GM18858 (cell line): ENCODE data around the gene PSEN2.

ENCODE experiments used
- ATAC-seq: cut with Tn5 transposase; IDR thresholded peaks from one replicate; pipeline ENCODE4 v1.9.1; 2021; ENCODE audit not compliant: unreplicated experiment

PSEN2 gene

DNA sequence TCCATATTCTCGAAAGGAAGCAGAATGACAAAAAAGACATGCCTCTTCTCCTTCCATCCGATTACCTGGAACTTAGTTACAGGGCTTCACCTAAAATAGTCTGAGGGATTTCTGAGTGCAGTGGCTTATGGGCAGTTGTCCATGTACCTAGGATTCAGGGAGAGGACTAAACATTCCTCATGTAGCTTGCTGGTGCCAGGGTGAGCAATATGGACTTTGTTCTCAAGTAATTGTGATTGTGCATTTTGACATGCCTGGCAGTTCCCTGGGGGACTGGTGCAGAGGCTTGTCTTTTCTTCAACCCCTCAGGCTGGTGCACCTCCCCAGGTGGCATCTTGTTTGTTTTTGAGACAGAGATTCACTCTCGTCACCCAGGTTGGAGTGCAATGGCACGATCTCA is 6.1 kb upstream of the PSEN2 start:
- no peak for ATAC-seq

DNA sequence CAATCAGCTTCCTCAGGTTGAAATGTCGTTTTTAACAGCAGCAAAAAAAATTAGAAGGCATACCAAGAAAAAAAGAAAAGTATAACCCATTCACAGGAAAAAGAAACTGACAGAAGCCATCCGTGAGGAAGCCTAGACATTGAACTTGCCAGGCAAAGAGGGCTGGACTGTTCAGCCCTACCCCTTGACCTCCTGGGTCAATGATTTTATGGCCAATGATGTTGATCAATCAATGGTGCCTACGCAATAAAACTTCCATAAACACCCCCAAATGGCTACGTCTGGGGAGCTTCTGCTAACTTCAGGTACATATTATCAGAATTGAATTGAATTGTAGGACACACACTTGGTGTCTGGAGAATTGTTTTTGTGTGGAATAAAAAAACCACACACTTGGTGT is 4.8 kb upstream of the PSEN2 start:
- no peak for ATAC-seq

DNA sequence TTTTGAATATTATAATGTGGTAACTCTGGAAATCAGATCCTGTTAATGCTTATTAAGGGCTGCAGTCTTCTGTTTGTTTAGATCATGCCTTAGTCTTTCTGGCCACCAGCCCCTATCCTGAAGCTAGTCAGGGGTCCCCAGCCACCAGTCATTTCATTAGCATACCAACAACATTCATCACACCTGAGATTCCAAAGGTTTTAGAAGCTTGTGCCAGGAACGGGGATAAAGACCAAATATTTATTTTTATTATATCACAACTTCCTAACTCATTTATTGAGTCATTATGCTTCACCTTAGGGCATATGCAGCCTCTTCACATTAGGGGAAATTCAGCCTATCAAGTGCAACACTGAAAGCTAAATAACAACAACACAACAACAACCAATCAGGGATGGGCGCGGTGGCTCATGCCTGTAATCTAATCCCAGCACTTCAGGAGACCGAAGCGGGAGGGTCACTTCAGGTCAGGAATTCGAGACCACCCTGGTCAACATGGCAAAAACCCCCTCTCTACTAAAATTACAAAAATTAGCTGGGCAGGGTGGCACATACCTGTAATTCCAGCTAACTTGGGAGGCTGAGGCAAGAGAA is 2.9 kb upstream of the PSEN2 start:
- ATAC-seq = no peak

DNA sequence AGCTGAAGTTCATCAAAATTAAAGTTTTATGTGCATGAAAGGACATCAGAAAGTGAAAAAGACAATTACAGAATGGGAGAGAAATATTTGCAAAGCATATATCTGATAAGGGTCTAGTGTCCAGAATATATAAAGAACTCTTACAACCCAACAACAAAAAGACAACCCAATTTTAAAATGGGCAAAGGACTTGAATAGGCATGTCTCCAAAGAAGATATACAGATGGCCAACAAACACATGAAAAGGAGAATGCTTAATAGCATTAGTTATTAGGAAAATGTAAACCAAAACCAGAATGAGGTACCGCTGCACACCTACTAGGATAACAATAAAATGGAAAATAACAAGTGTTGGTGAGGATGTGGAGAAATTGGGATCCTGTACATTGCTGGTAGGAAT is 1.7 kb upstream of the PSEN2 start:
- ATAC-seq = no peak

DNA sequence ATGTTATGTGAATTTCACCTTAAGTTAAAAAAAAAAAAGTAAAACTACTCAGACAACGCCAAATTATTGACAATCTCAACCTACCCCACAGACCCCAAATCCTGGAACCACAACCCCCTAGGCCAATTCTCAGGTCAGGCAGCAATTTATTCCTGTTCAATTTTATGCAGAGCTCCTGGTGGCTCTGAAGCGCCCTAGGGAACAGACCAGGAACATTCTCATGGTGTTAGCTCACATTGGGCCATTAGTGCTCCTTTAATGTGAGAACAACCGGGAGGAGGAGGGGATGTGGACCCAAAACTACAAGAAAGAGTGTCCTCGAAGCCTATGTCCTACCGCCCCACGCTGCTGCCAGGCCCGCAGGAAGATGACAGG is 403 bp upstream of the PSEN2 start:
- no peak for ATAC-seq

DNA sequence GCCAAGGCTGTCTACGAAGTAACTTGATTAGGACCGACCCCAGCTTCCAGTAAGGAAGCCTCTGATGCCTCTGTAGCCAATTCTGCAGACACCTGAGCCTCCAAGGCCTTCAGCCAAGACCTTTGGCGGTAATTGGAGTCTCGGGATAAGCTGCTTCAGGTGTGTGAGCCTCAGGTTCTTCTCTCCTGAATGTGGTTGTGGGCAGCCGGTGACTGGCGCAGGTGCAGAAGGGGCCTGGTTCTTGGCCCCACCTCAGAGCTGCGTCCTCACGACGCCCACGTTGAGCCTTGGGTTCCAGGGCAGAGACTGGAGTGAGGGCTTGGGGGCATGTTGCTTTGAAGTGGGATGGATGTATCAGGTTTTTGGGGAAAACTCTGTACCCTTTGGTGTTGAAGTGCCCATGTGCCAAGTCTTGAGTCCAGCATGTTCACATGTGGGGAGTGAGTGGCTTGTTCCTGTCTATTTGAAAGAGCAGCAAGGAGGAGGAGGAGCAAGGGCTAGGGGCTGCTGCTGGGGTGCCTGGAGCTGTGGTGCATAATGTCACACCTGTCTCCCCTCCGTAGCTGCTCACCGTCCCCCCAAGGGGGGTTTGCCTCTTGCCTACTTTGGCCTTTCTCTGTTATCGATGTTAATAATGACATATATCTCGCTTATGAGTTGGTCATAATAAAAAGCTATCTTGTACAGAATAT is 1.4 kb downstream of the PSEN2 start:
- no peak for ATAC-seq

DNA sequence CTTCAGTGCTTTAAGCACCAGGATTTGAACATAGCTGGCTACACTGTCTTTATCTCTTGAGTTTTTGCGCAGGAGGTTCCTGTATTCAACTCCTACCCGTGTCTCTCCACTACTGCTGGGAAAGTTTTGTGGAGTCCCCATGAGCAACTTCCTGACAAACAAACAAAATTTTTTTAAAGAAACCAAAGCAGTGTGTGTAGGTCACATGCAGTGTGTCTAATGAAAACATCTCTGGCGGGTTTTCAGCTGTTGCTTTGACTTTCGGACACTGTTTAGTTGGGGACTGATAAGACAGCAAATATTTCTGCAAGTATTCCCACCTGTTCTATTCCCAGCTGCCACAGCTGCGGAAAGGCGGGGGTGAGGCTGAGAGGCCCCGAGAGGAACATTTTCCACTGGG is 2.0 kb downstream of the PSEN2 start:
- ATAC-seq = no peak

DNA sequence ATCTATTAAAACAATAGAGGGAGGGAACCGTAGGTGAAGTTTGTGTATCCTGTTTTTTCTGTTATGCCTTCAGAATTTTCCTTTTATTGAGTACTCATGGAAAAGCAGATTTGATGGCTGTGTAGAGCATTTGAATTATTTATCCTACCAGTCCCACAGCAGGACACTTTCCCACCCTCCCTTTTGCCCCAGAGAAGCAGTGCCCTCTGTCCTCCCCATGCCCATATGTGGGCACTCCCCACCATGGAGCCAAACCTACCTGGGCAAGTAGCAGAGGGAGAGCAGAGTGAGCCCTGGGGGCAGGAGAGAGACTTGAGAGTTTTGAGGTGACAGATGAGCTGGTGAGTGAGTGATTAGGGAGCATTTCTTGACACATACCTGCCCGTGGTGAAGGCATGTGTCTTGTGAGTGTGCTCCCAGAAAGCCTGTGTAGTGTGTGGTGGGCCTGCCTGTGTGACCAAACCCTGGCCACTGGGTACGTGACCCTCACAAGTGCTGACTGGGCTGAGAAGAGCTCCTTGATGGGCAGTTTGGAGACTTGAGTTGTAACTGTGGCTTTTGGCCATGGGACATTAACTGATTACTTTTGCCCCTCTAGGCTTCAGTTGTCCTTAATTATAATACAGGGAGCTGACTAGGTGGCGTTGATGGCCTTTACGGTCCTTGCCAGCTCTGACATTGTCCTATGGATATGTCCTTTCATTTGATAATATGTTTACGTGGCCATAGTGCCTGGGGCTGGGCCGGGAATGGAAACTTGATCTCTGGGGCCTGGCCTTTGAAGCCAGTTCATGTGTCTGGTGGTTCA is 3.6 kb downstream of the PSEN2 start:
- no peak for ATAC-seq

DNA sequence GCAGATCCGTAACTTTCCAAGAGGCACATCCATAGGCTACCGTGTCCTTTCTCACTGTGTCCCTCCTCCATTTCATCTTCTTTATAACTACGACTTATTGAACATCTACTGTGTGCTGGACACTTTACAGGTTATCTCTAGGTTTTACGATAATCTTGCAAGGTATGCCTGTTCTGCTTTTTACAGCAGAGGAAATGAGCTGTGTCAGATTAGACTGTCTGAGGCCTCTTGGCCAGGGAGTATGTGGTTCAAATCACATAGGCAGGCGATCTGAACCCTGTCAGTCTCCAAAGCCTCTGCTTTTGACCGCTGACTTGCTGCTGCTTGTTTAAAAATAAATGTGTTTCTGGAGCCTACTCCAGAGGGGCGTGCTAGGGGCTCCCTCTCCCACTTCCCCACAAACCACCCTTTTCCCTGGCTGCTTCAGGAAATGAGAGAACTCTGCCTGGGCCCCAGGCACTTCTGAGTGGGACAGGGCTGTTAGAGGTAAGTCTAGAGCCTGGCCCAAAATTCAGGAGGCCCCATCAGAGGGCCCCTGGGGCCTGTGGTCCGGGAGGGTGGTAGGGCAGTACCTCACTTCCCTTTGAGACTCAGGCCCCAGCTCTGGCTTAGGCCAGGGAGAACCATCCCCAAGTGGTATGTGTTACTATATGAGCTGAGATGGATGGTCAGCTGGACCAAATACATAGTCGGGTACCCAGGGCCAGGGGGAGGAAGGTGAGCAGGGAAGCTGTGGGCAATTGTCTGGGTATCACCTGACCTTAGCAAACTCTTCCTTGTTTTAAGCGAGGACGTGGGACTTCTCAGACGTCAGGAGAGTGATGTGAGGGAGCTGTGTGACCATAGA is 4.4 kb downstream of the PSEN2 start:
- no peak for ATAC-seq

DNA sequence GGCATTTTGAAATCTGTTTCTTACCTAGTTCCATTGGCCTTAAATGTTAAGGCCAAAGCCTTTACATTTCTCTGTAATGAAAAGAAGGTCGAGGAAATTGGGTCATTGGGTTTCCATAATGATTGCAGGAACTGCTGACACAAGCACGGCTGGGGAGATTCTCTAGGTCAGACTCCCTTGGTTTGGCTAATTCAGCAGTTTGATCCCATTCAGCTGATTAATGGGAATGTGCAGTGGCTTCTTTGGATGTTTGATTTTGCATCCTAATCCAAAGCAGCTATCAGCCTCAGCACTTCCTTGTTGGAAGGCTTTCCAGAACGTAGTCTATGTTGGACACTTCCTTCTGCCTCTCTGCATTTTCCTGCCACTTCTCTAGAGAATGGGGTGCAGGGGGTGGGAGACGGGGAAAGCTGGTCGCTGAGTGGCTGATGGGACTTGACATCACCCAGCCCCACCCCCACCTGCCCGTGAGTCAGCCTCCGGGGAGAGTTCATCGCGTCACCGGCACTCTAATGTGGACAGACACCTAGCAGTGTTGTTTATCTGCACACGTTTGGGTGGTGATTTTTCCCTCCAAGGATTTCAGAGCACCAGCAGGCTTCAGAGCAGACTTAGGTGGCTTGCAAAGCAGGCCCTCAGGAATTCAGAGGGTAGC is 5.4 kb downstream of the PSEN2 start:
- no peak for ATAC-seq

DNA sequence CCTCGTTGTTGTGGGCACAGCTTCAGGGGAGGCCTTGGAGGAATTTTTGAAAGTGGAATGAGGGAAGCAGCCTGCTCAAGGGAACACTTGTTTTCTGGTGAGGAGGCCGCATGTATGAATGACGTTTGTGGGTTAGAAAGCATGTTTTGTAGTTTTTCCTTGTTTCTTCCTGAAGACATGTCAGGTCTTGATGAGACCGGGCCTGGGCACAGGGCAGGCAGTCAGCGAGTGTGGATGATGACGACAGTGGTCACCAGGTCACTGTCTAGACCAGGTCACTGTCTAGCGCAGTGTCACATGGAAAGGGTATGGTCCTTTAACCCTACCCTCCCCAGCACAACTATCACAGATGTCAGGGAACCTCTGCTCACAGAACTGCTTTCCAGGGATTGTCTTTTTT is 7.3 kb downstream of the PSEN2 start:
- no peak for ATAC-seq

DNA sequence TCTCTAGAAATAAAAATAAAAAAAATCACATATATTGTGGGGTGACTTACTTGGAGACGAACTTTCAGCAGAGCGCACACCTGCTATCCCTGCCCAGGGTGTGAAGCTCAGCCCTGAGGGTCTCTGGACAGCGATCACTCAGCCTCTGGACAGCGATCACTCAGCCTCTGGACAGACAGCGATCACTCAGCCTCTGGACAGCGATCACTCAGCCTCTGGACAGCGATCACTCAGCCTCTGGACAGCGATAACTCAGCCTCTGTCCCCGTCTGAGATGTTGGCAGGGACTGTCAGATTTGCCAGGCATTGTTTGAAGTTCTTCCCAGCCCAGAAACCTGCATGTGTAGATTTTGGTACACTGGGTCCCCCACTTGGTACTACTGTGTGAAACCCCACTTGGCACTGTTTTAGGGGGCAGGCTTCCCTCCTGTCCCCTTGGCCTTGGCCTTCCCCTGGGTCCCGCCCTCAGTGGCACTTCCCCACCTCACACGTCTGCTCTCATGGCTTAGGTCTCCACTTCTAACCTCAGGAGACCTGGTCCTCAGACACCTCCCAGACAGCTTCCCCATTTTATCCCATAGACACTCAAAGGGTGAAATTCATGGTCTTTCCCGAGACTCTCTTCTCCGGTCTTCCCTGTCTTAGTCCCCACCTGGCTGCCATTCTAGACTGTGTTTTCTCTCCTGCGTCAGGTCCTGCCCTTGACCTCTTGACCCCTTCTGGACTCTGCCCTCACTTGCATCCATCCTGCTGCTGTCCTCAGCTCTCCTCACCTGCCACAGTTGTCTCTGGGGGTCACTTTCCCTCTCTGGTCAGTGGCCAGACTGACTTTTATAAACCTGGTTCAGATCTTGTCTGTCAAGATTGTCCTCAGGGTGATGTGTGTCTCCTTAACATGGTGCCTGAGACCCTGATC is 10.2 kb downstream of the PSEN2 start:
- ATAC-seq = no peak

DNA sequence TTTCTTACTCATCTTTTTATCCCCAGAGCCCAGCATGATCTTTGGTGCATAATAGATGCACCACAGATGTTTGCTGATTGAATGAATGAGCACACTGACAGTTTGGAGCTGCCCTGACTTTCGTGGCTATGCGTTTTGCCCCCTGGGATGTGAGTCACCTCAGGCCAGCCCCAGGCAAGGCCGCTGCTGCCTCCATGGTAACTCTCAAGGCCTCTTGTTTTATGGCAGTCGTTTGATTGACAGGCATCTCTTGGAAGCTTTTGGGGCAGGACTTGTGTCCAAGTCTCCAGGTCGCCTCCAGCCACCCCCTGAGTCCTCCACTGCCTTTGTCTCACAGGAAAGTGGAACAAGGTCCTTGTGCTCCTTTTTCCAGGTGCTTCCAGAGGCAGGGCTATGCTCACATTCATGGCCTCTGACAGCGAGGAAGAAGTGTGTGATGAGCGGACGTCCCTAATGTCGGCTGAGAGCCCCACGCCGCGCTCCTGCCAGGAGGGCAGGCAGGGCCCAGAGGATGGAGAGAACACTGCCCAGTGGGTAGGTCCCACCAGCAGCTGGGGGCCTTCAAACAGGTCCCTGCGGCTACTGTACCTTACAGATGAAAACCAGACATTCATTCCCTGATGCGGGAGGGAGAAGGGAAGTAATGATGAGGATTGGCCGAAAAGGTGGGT is 11.2 kb downstream of the PSEN2 start:
- no peak for ATAC-seq

DNA sequence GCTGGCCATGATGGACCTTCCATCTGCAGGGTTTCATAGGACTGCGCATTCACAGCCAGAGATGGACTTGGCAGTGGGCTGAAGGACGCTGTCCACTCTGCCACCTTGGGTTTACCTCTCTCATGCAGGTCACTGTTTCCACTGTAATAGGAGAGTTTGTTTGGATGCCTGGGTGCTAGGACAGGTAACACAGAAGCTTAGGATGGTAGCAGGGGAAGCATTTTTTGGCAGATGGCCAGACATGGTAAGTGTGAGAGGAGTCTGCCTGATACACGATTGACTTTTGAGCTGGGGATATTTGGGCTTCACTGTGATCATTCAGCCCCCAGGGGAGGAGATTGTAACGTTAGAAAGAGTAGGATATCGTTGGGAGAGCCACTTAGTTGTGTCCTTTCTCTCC is 11.8 kb downstream of the PSEN2 start:
- ATAC-seq = no peak

DNA sequence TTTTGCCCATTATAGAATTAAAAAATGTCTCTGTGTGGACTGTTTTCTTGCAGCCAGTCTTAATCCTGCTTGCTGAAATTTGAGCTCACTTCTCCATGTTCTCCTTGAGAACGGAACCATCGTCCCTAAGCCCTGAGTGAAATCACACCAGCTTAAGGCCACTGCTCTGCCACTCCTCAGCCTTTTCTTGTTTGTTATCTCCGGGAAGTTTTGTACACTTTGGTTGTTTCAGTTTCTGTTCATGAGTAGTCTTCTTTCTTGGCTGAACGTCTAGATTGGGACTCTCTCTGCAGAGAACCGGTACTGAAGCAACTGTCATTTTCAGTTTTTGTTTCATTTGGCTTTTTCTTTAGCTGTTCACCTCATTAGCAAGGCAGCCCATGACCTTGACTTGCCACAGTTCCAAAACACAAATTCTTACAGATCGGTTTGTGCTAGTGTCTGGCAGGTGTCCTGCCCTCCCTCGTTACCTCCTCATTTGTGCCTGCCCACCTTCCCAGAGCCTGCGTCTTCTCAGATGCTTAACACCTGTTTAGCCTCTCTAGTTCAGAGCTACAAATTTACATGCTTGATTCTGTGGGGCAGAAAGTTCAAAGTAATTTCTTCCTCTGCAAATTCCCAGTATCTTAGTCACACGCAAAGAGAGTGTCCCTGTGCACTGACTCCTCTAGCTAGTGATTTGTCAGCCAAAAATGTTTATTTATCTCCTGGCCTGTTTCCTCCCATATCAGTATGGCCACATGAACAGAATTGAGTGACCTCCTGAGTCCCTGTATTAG is 12.4 kb downstream of the PSEN2 start:
- peak; percentile 95 for ATAC-seq

DNA sequence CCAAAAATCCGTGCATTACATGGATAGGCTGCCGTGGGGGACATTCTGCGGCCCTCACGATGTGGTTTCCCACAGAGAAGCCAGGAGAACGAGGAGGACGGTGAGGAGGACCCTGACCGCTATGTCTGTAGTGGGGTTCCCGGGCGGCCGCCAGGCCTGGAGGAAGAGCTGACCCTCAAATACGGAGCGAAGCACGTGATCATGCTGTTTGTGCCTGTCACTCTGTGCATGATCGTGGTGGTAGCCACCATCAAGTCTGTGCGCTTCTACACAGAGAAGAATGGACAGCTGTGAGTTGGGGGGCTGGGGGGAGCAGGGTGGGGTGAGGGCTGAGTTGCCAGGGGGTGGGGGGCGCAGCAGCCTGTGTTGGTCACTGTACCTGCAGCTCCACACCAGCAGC is 13.2 kb downstream of the PSEN2 start:
- ATAC-seq = no peak

DNA sequence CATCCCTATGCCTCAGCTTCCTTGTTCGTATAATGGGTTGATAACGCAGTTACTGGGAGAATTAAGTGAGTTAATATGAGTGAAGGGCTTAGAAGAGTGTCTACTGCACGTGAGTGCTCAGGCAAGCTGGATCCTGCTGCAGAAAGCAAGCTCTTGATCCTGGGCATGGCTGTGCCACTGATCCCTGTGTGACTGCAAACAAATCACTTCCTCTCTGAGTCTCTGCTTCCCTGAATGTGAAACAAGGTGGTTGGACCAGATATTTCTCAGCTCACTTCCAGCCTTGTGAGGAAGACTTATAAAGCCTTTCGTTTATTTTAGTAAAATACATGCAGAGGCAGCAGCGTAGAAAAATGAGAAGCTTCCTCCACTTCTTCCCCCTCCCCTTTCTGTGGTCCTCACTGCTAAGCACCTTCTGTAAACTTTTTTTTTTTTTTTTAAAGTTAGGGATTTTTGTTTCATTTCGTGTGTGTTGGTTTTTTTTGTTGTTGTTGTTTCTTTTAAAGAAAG is 13.8 kb downstream of the PSEN2 start:
- ATAC-seq = no peak
